ENCODE results near the gene ZBTB45. TPM values are rescaled to one million over a fixed set of nuclear protein-coding genes. Genes with fewer than 3 reads are reported as not detected.

The ZBTB45 gene
- total RNA-seq, 1 experiment from 2014 or later = 12.0 TPM

GRCh38 chr19:58475714-58476497, 43.7 kb downstream of the ZBTB45 start, which contains the start of gene ZNF446 (continued):
- no peak for TF ChIP-seq REST (IDR thresholded peaks at IDR 0.05; ENCODE audit: low read depth)
- TF ChIP-seq SP1 (IDR thresholded peaks at IDR 0.05; ENCODE audit: low read depth) = peak; percentile 87
- no peak for TF ChIP-seq SIN3A (IDR thresholded peaks at IDR 0.05; ENCODE audit: low read depth)
- TF ChIP-seq EGR1 (IDR thresholded peaks at IDR 0.05; ENCODE audit: low read depth) = peak; percentile 72
- TF ChIP-seq RAD21 (IDR thresholded peaks at IDR 0.05; ENCODE audit: low read depth) = no peak
- no peak for TF ChIP-seq CTCF (IDR thresholded peaks at IDR 0.05 in 2 of 3, conservative IDR thresholded peaks at IDR 0.05 in 1 of 3; ENCODE audit: borderline replicate concordance in 1 of 3, insufficient read depth in 1 of 3, low read depth in 2 of 3, low read length in 2 of 3)
- TF ChIP-seq POLR2AphosphoS5 (IDR thresholded peaks at IDR 0.05; ENCODE audit: low read depth, low read length) = peak; percentile 92
- TF ChIP-seq ZFX (IDR thresholded peaks at IDR 0.05) = peak; percentile 86; the same call in 1 of the 2 replicates
- TF ChIP-seq SRF (IDR thresholded peaks at IDR 0.05; ENCODE audit: low read depth) = no peak
- no peak; the same call in 1 of the 2 replicates for TF ChIP-seq JUND (IDR thresholded peaks at IDR 0.05)
- TF ChIP-seq TCF7L2 (IDR thresholded peaks at IDR 0.05; ENCODE audit: borderline replicate concordance, extremely low read depth, insufficient read depth, insufficient read length) = peak; percentile 60
- TF ChIP-seq ZNF274 (IDR thresholded peaks at IDR 0.05; ENCODE audit: low read depth, low read length) = no peak
- TF ChIP-seq ZBTB33 (IDR thresholded peaks at IDR 0.05; ENCODE audit: extremely low read depth, insufficient replicate concordance, low read length) = no peak
- no peak for TF ChIP-seq CBX3 (IDR thresholded peaks at IDR 0.05; ENCODE audit: low read depth)
